ENCODE data around the gene L1CAM. TPM values are rescaled to one million over a fixed set of nuclear protein-coding genes. Genes with fewer than 3 reads are reported as not detected.

The L1CAM gene
- polyA plus RNA-seq, 2 of the 4 experiments (the other 2 are of a cell fraction), result 1.9 to 14.2 TPM

- H3K9me3 ChIP-seq, result no peaks in the 10 kb centered on the region
- H3K4me3 ChIP-seq, result no peak overlapping the region
- no peak overlapping the region for H3K4me2 ChIP-seq
- H3K27ac ChIP-seq, result no peak overlapping the region
- DNase-seq (ENCODE audit: low read depth in 1 of 2, low spot score in 1 of 2), result no peak
- ChIA-PET CTCF (interaction anchor here (0.8 to 1.0 kb wide), 2 partner anchors 8 to 10 kb away, joined by 3 read pairs; no protein-coding TSS in a partner anchor), POLR2A (no interaction called here)
- TF ChIP-seq GATA3 (IDR thresholded peaks at IDR 0.05; ENCODE audit: borderline replicate concordance) (no peak), CEBPB (IDR thresholded peaks at IDR 0.05) (no peak), ZFP36 (IDR thresholded peaks at IDR 0.05; ENCODE audit: borderline replicate concordance, partially characterized antibody) (no peak), RNF2 (IDR thresholded peaks at IDR 0.05; ENCODE audit: borderline replicate concordance, low read depth) (no peak), RAD21 (conservative IDR thresholded peaks at IDR 0.05 in 1 of 2, IDR thresholded peaks at IDR 0.05 in 1 of 2) (no peak), KDM1A (IDR thresholded peaks at IDR 0.05; ENCODE audit: low read depth) (no peak)
- 63% methylated on average over 6 of the region's 8 CpGs for WGBS (ENCODE audit: missing lambda C conversion rate)
- H3K4me1 ChIP-seq, result 0 out of 3 replicates have a peak, but pooled peaks cover 8% of the 10 kb centered on the region
- no peak for FAIRE-seq
- ATAC-seq, result no peak
These were observed 60.9 kb downstream of the L1CAM start for GRCh38 chrX:153825042-153825441.

DNA sequence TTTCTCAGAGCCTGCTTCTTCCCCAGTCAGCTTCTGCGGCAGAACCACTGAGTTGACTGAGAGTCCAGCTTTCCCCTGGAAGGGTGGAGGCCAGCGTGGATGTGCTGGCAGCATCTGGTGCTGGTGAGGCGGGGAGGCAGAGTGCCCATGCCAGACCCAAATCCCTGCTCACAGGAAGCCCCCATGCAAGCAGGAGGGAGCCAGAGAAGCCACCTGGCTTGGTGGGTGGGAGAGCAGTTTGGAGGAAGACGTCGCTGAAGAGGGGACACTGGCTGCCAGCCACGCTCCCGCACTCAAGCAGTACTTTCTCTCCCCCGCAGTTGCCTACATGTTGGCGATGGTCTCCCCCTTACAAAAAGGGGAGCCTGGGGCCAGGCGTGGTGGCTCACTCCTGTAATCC, 61.6 kb downstream of the L1CAM start:
- H3K27ac ChIP-seq, result no peak overlapping the region
- DNase-seq (ENCODE audit: low read depth in 1 of 2, low spot score in 1 of 2) (no peak), FAIRE-seq (no peak), ATAC-seq (no peak)
- TF ChIP-seq MAZ (IDR thresholded peaks at IDR 0.05; ENCODE audit: borderline replicate concordance, low read depth, low read length) (no peak), HMGXB4 (CRISPR knock-in tag; IDR thresholded peaks at IDR 0.05; ENCODE audit: borderline replicate concordance) (no peak), NFE2L2 (conservative IDR thresholded peaks at IDR 0.05; ENCODE audit: low read length) (no peak)
- H3K9me3 ChIP-seq, result no peaks in the 10 kb centered on the region
- POLR2A ChIA-PET, result no interaction called here
- CTCF ChIA-PET, result interaction anchor here (1.2 kb wide), 1 partner anchor 13 kb away, joined by 4 read pairs; no protein-coding TSS in a partner anchor
- peaks cover 1% of the 10 kb centered on the region; the same call in 1 of the 3 replicates for H3K4me1 ChIP-seq
- H3K4me2 ChIP-seq, result no peak overlapping the region
- 70% methylated on average over 6 of the region's 10 CpGs for WGBS (ENCODE audit: missing lambda C conversion rate)
- no peak overlapping the region for H3K4me3 ChIP-seq

DNA sequence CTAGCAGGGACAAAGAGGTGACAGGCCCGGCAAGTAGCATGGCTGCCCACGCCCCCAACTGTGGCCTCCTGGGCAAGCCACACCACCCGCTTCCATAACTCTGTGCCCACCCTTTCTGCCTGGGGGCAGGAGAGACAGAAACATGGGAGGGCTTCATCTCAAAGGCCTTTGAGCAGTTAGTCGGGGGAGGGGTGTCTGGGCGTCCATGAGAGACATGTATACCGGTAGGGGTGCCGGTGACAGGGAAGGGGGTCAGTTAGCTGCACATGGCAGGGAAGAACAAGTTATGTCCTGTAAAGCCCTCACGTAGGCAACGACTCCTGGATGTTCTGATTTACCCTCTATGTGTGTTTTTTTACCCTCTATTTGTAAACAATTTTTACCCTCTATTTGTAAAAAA, 64.9 kb downstream of the L1CAM start:
- Histone ChIP-seq H3K27ac (no peak overlapping the region), H3K4me2 (no peak overlapping the region), H3K4me3 (no peak overlapping the region), H3K4me1 (no peaks in the 10 kb centered on the region; the same call in 2 of the 3 replicates), H3K9me3 (no peaks in the 10 kb centered on the region)
- WGBS (ENCODE audit: missing lambda C conversion rate), result 84% methylated on average over 8 of the region's 9 CpGs
- no peak for FAIRE-seq
- TF ChIP-seq HMGXB4 (CRISPR knock-in tag; IDR thresholded peaks at IDR 0.05; ENCODE audit: borderline replicate concordance), result no peak
- TF ChIP-seq CBX8 (IDR thresholded peaks at IDR 0.05), result no peak
- TF ChIP-seq NFE2L2 (conservative IDR thresholded peaks at IDR 0.05; ENCODE audit: low read length), result no peak
- no peak for TF ChIP-seq FOSL2 (IDR thresholded peaks at IDR 0.05)
- TF ChIP-seq FOSL2 (CRISPR knock-in tag; IDR thresholded peaks at IDR 0.05), result no peak
- CTCF ChIA-PET, result no interaction called here
- no peak for ATAC-seq
- POLR2A ChIA-PET, result no interaction called here
- no peak for DNase-seq (ENCODE audit: low read depth in 1 of 2, low spot score in 1 of 2)

DNA sequence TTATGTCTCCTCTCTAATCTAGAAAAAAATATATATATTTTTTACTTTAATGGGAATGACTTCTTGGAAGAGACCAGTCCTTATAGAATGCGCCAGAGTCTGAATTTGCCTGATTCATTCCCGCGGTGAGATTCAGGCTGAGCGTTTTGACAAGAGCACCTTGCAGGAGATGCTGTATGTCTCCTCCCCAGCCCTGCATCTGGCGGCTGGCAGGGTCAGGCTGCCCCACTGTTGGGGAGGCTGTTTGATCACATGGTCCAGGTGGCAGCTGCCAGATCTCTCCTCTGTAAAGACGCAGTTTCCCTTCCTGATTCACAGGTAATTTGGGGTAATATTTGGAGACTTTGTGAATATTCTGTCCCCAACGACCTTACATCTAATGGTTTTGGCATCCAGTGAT, 65.4 kb downstream of the L1CAM start:
- H3K27ac ChIP-seq, result no peak overlapping the region
- no peak for FAIRE-seq
- 82% methylated on average over 7 of the region's 7 CpGs for WGBS (ENCODE audit: missing lambda C conversion rate)
- TF ChIP-seq, protein P1, sequence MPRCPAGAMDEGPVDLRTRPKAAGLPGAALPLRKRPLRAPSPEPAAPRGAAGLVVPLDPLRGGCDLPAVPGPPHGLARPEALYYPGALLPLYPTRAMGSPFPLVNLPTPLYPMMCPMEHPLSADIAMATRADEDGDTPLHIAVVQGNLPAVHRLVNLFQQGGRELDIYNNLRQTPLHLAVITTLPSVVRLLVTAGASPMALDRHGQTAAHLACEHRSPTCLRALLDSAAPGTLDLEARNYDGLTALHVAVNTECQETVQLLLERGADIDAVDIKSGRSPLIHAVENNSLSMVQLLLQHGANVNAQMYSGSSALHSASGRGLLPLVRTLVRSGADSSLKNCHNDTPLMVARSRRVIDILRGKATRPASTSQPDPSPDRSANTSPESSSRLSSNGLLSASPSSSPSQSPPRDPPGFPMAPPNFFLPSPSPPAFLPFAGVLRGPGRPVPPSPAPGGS (IDR thresholded peaks at IDR 0.05), result no peak
- TF ChIP-seq, protein P2, sequence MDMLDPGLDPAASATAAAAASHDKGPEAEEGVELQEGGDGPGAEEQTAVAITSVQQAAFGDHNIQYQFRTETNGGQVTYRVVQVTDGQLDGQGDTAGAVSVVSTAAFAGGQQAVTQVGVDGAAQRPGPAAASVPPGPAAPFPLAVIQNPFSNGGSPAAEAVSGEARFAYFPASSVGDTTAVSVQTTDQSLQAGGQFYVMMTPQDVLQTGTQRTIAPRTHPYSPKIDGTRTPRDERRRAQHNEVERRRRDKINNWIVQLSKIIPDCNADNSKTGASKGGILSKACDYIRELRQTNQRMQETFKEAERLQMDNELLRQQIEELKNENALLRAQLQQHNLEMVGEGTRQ (IDR thresholded peaks at IDR 0.05), result no peak
- no peak for TF ChIP-seq PBX3 (IDR thresholded peaks at IDR 0.05)
- TF ChIP-seq ESRRA (IDR thresholded peaks at IDR 0.05; ENCODE audit: borderline replicate concordance, low read length), result no peak
- TF ChIP-seq TP53 (CRISPR knock-in tag; IDR thresholded peaks at IDR 0.05), result no peak
- TF ChIP-seq ZC3H11A (IDR thresholded peaks at IDR 0.05), result no peak
- TF ChIP-seq GATA3 (IDR thresholded peaks at IDR 0.05; ENCODE audit: borderline replicate concordance), result no peak
- no peak for TF ChIP-seq RFX5 (IDR thresholded peaks at IDR 0.05)
- TF ChIP-seq, protein P3, sequence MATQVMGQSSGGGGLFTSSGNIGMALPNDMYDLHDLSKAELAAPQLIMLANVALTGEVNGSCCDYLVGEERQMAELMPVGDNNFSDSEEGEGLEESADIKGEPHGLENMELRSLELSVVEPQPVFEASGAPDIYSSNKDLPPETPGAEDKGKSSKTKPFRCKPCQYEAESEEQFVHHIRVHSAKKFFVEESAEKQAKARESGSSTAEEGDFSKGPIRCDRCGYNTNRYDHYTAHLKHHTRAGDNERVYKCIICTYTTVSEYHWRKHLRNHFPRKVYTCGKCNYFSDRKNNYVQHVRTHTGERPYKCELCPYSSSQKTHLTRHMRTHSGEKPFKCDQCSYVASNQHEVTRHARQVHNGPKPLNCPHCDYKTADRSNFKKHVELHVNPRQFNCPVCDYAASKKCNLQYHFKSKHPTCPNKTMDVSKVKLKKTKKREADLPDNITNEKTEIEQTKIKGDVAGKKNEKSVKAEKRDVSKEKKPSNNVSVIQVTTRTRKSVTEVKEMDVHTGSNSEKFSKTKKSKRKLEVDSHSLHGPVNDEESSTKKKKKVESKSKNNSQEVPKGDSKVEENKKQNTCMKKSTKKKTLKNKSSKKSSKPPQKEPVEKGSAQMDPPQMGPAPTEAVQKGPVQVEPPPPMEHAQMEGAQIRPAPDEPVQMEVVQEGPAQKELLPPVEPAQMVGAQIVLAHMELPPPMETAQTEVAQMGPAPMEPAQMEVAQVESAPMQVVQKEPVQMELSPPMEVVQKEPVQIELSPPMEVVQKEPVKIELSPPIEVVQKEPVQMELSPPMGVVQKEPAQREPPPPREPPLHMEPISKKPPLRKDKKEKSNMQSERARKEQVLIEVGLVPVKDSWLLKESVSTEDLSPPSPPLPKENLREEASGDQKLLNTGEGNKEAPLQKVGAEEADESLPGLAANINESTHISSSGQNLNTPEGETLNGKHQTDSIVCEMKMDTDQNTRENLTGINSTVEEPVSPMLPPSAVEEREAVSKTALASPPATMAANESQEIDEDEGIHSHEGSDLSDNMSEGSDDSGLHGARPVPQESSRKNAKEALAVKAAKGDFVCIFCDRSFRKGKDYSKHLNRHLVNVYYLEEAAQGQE (IDR thresholded peaks at IDR 0.05), result no peak

More for the DNA sequence above, 65.4 kb downstream of the L1CAM start:
- ATAC-seq (no peak), DNase-seq (ENCODE audit: low read depth in 1 of 2, low spot score in 1 of 2) (no peak)
- no peaks in the 10 kb centered on the region for H3K9me3 ChIP-seq
- H3K4me1 ChIP-seq, result no peaks in the 10 kb centered on the region; the same call in 2 of the 3 replicates
- CTCF ChIA-PET, result no interaction called here
- H3K4me2 ChIP-seq, result no peak overlapping the region
- POLR2A ChIA-PET, result no interaction called here
- H3K4me3 ChIP-seq, result no peak overlapping the region
